B cell (primary cell): Measurements from ENCODE around the gene MAPK7. TPM values are rescaled to one million over a fixed set of nuclear protein-coding genes. Genes with fewer than 3 reads are reported as not detected.

ENCODE experiments used
- ATAC-seq: fragments of 200-7000 bp; cut with Tn5 transposase; one replicate; pipeline ENCODE4 v1.10.0; 2021; ENCODE audit warnings: low read depth, mild to moderate bottlenecking, moderate number of reproducible peaks, moderate library complexity
- CTCF ChIA-PET: fragments of 350-600 bp; sonication (Branson Sonifier 250); formaldehyde crosslinking; loops from one replicate; lab custom pipeline; 2021; ENCODE audit warnings: antibody characterized with exemption, inconsistent platforms; lab: Charles Lee
- POLR2A ChIA-PET: fragments of 350-600 bp; sonication (Branson Sonifier 250); formaldehyde crosslinking; loops from one replicate; lab custom pipeline; 2021; ENCODE audit warnings: antibody characterized with exemption; lab: Charles Lee
- DNase-seq: peaks from one replicate; pipeline ENCODE4 v3.0.0; 2013
- H2AFZ ChIP-seq: 2 replicates; pipeline ENCODE4 v1.6.1; 2012; ENCODE audit warnings: mild to moderate bottlenecking, low read depth, low read length; ENCODE audit not compliant: insufficient read depth, poor library complexity, severe bottlenecking
- H3K27ac ChIP-seq, 2 donors: 1 replicate in 1 of 2; 2 replicates in 1 of 2; pipeline ENCODE4 v1.5.1; 2012 to 2013; ENCODE audit warnings: low read length in 2 of 2, mild to moderate bottlenecking in 2 of 2, moderate library complexity in 1 of 2
- H3K27me3 ChIP-seq, 4 experiments: fragments of 200-600 bp in 1 of 4; sonication (generic) in 1 of 4; replicated peaks in 1 of 4; 1 replicate in 2 of 4; 2 replicates in 2 of 4; pipeline versions ENCODE4 v1.6.1 to v1.7.0; 2013 to 2016; ENCODE audit warnings: low read length in 3 of 4, mild to moderate bottlenecking in 2 of 4, mixed read lengths in 1 of 4, moderate library complexity in 1 of 4; ENCODE audit not compliant: insufficient read depth in 4 of 4, control insufficient read depth in 3 of 4; ENCODE audit errors: control extremely low read depth in 1 of 4
- H3K36me3 ChIP-seq, 2 experiments: replicated peaks in 1 of 2; 1 replicate in 1 of 2; 2 replicates in 1 of 2; pipeline versions ENCODE4 v1.6.1 to v1.7.1; 2013; ENCODE audit warnings: low read length in 1 of 2; ENCODE audit not compliant: insufficient read depth in 2 of 2, control insufficient read depth in 1 of 2; ENCODE audit errors: control extremely low read depth in 1 of 2, extremely low read depth in 1 of 2
- H3K4me1 ChIP-seq, 2 donors: fragments of 200-600 bp in 1 of 2; sonication (generic) in 1 of 2; 1 replicate in 1 of 2; 2 replicates in 1 of 2; pipeline versions ENCODE4 v1.5.1 to v1.6.1; 2013 to 2017; ENCODE audit warnings: low read length in 2 of 2; ENCODE audit not compliant: control insufficient read depth in 2 of 2, insufficient read depth in 2 of 2
- H3K4me2 ChIP-seq: replicated peaks from 2 replicates; pipeline ENCODE3; 2012; ENCODE audit warnings: mild to moderate bottlenecking, low read depth, low read length; ENCODE audit not compliant: poor library complexity, severe bottlenecking
- H3K4me3 ChIP-seq, 5 experiments: fragments of 200-600 bp in 1 of 5; sonication (generic) in 1 of 5; 1 replicate in 3 of 5; 2 replicates in 2 of 5; pipeline versions ENCODE4 v1.5.1 to v1.7.0; 2011 to 2016; ENCODE audit warnings: low read length in 4 of 5, mild to moderate bottlenecking in 4 of 5, low read depth in 2 of 5, control low read depth in 1 of 5, moderate library complexity in 1 of 5; ENCODE audit not compliant: insufficient read depth in 1 of 5; ENCODE audit errors: control extremely low read depth in 1 of 5, extremely low read depth in 1 of 5
- H3K79me2 ChIP-seq: fragments of 200-600 bp; sonication (generic); one replicate; pipeline ENCODE4 v1.6.0; 2016; ENCODE audit warnings: low read length; ENCODE audit not compliant: control insufficient read depth, insufficient read depth
- H3K9ac ChIP-seq: fragments of 200-600 bp; sonication (generic); 2 replicates; pipeline ENCODE4 v1.6.1; 2017; ENCODE audit warnings: mild to moderate bottlenecking, low read length, moderate library complexity
- H3K9me3 ChIP-seq, 3 donors: one replicate each; pipeline versions ENCODE4 v1.6.1 to v1.7.1; 2013; ENCODE audit warnings: low read length in 2 of 3; ENCODE audit not compliant: control insufficient read depth in 2 of 3, insufficient read depth in 1 of 3; ENCODE audit errors: control extremely low read depth in 1 of 3
- H4K20me1 ChIP-seq: 2 replicates; pipeline ENCODE4 v1.6.0; 2012; ENCODE audit warnings: mild to moderate bottlenecking, low read length; ENCODE audit not compliant: insufficient read depth, control insufficient read depth, poor library complexity, severe bottlenecking
- H3K27ac Mint-ChIP-seq: one replicate; pipeline ENCODE4 v1.8.0; 2021; ENCODE audit warnings: mixed read lengths
- H3K27me3 Mint-ChIP-seq: one replicate; pipeline ENCODE4 v1.8.0; 2021; ENCODE audit warnings: mixed read lengths
- H3K4me1 Mint-ChIP-seq: one replicate; pipeline ENCODE4 v1.8.0; 2021; ENCODE audit warnings: mixed read lengths
- H3K4me3 Mint-ChIP-seq: one replicate; pipeline ENCODE4 v1.8.0; 2021; ENCODE audit warnings: mixed read lengths
- H3K9me3 Mint-ChIP-seq: one replicate; pipeline ENCODE4 v1.8.0; 2022; ENCODE audit warnings: mixed read lengths; ENCODE audit not compliant: insufficient read depth
- EZH2 ChIP-seq: IDR thresholded peaks from 2 replicates; pipeline ENCODE4 v1.6.1; 2012; ENCODE audit warnings: borderline replicate concordance, low read depth, mild to moderate bottlenecking, moderate library complexity, low read length; ENCODE audit not compliant: insufficient read depth, poor library complexity, severe bottlenecking
- WGBS: methylation state at CpG from one replicate; pipeline ENCODE4 v1.1.5; 2013; ENCODE audit warnings: missing lambda C conversion rate; ENCODE audit not compliant: insufficient coverage; 5-methylcytosine and 5-hydroxymethylcytosine counted together
- intact Hi-C: fragments of 100-400 bp; cut with micrococcal nuclease; formaldehyde crosslinking; loops from one replicate; pipeline ENCODE4 v1.10.0; 2022
- polyA plus RNA-seq: library from polyadenylated mRNA; depleted of rRNA; stranded (reverse); fragments of >200 nt; gene quantifications from 2 replicates; pipeline ENCODE4 v1.2.3, GENCODE V29; 2012
- total RNA-seq, 2 donors: library from RNA; stranded (reverse); fragments of 120-200 nt in 1 of 2; gene quantifications; 1 replicate in 1 of 2; 2 replicates in 1 of 2; pipeline versions ENCODE4 v1.2.3 to v1.2.4, GENCODE V29; 2013 to 2022
- TF ChIP-seq, protein P1 (sequence below): fragments of 200-600 bp; IDR thresholded peaks from one replicate; pipeline ENCODE4 v1.8.0; 2022; ENCODE audit warnings: antibody characterized with exemption, mild to moderate bottlenecking

Gene MAPK7
- total and polyA plus RNA-seq, 2 donors (not counting 1 experiment from before 2014, with no cell fraction given): 30.0 to 34.0 TPM

DNA sequence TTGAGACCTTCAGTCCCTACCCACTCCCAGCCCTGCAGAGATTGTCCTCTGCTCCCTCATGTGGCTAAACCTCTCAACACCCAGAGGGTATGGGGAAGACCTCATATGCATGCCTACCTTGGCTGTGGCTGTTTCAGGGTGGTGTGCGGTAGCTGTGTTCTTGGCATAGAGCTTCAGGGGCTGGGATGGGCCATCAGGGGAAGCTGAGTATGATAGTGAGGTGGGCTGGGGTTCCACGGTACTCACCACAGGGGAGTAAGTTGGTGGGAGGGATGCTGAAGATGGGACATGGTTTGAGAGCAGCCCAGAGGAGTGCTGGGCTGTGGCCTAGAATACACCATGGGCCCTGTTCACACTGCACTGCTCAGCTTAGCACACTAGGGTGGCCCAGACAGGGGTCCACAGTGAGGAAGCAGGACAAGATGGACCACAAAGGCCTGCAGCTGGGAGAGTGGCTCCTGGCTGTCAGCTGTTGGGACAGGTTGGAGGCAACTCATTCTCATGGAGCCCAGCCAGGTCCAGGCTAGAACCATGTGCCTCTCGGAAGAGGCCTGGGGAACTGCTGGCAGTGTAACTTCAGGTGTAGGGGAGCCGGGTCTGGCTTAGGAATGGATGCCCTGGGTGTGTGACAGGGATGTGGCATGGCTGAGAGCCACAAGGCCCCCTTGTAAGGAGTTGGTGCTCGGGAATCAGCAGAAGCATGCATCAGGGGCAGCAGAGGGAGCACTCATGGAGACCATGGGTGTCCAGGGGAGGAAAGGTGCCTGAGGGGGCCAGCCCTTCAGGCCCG, 5.6 kb downstream of the MAPK7 start:
- no peak overlapping the region for H3K4me3 Mint-ChIP-seq
- no peaks in the 10 kb centered on the region for H3K9me3 Mint-ChIP-seq
- H3K4me1 ChIP-seq: peaks cover 4 to 6% of the 10 kb centered on the region in 2 donors
- peaks cover 16% of the 10 kb centered on the region for H3K27me3 Mint-ChIP-seq
- ChIA-PET POLR2A (no interaction called here), CTCF (no interaction called here)
- 96% methylated on average over 6 of the region's 6 CpGs for WGBS
- no peak overlapping the region for H3K9ac ChIP-seq
- ATAC-seq: no peak
- H2AFZ ChIP-seq: no peak overlapping the region
- peaks cover 10% of the 10 kb centered on the region for H3K4me1 Mint-ChIP-seq
- H3K4me3 ChIP-seq: no peak overlapping the region
- no peak overlapping the region for H3K27ac ChIP-seq
- H4K20me1 ChIP-seq: peaks cover 12% of the 10 kb centered on the region
- H3K9me3 ChIP-seq: no peaks in the 10 kb centered on the region
- no peak overlapping the region for H3K4me2 ChIP-seq
- TF ChIP-seq, protein P1, sequence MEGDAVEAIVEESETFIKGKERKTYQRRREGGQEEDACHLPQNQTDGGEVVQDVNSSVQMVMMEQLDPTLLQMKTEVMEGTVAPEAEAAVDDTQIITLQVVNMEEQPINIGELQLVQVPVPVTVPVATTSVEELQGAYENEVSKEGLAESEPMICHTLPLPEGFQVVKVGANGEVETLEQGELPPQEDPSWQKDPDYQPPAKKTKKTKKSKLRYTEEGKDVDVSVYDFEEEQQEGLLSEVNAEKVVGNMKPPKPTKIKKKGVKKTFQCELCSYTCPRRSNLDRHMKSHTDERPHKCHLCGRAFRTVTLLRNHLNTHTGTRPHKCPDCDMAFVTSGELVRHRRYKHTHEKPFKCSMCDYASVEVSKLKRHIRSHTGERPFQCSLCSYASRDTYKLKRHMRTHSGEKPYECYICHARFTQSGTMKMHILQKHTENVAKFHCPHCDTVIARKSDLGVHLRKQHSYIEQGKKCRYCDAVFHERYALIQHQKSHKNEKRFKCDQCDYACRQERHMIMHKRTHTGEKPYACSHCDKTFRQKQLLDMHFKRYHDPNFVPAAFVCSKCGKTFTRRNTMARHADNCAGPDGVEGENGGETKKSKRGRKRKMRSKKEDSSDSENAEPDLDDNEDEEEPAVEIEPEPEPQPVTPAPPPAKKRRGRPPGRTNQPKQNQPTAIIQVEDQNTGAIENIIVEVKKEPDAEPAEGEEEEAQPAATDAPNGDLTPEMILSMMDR: no peak
- no peak for TF ChIP-seq EZH2
- peaks cover 2% of the 10 kb centered on the region for H3K79me2 ChIP-seq
- no peak overlapping the region for H3K27ac Mint-ChIP-seq
- intact Hi-C loops: no loop called here
- no peak for DNase-seq
- peaks cover 0 to 19% (median 0%) of the 10 kb centered on the region in 4 experiments for H3K27me3 ChIP-seq
- peaks cover 0 to 45% of the 10 kb centered on the region in 2 experiments for H3K36me3 ChIP-seq

DNA sequence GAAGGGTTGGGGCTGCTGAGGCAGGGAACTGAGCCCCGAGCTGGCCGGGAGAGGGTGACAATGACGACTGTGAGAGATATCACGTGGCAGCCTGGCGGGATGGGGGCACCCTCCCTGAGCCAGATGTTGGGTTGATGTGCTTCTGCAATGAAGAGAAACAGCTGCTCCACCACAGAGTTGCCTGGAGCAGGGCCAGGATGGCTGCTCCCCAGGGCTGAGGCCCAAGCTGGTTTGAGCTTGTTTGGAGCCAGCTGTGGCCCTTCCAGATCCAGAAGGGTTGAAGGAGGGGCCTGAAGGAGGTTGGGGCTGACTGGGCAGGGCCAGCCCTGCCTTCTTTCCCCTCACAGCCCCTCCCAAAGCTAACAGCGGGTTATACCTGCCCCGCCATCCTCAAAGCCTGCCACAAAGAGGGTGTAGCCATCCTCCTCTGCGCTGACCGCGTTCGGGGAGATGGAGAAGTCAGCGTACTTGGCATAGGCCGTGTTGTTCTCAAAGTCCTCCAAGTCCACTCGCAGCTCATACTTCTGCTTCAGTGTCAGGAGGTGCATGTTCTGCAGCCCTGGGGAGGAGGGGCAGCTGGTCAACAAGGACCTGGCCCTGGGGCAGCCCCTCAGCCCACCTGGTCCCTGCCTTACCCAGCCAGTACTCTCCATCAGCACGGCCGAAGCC, 6.6 kb downstream of the MAPK7 start:
- Mint-ChIP-seq H3K27me3 (peaks cover 21% of the 10 kb centered on the region), H3K4me3 (no peak overlapping the region), H3K9me3 (no peaks in the 10 kb centered on the region), H3K27ac (no peak overlapping the region), H3K4me1 (no peaks in the 10 kb centered on the region)
- TF ChIP-seq, protein P1: no peak
- no peak for TF ChIP-seq EZH2
- no peak for ATAC-seq
- Histone ChIP-seq H3K4me3 (no peak overlapping the region), H2AFZ (no peak overlapping the region), H4K20me1 (peaks cover 12% of the 10 kb centered on the region), H3K27me3 (peaks cover 0 to 20% (median 0%) of the 10 kb centered on the region in 4 experiments), H3K36me3 (peaks cover 0 to 42% of the 10 kb centered on the region in 2 experiments), H3K79me2 (no peaks in the 10 kb centered on the region), H3K9ac (no peak overlapping the region), H3K27ac (no peak overlapping the region), H3K9me3 (no peaks in the 10 kb centered on the region), H3K4me1 (no peaks in the 10 kb centered on the region), H3K4me2 (no peak overlapping the region)
- intact Hi-C loops: no loop called here
- ChIA-PET CTCF (interaction anchor here (1.2 kb wide), 1 partner anchor 22 kb away, joined by 5 read pairs; the partner anchor contains the start of gene B9D1), POLR2A (no interaction called here)
- 45% methylated on average over 16 of the region's 16 CpGs for WGBS
- no peak for DNase-seq
